SK-N-MC (cell line): ENCODE results near the gene QSOX2.
"Not testable (repeated sequence)": the region's sequence is repeated elsewhere in the genome, so short reads cannot be mapped to it uniquely, and the experiment has no call there.

Source experiments
- EZH2 ChIP-seq: fragments of 200-600 bp; sonication (generic); IDR thresholded peaks from one replicate; pipeline ENCODE4 v1.6.1; 2017; ENCODE audit warnings: antibody characterized with exemption
- POLR2AphosphoS5 ChIP-seq: IDR thresholded peaks from 2 replicates; pipeline ENCODE4 v1.6.1; 2012; ENCODE audit warnings: mild to moderate bottlenecking, low read depth, low read length, borderline replicate concordance

DNA sequence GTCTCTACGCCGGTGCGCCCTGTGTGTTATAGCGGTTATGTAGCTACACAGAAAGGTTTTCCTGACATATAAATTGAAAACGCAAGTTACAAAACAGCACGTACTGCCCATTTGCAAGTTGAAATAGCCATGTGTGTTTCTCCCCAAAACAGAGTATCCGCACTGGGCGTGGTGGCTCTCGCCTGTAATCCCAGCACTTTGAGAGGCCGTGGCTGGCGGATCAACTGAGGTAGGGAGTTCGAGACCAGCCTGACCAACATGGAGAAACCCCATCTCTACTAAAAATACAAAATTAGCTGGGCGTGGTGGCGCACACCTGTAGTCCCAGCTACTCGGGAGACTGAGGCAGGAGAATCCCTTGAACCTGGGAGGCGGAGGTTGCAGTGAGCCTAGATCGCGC, 21.0 kb upstream of the QSOX2 start:
- TF ChIP-seq EZH2, POLR2AphosphoS5: not testable (repeated sequence)
